ENCODE data around the gene IL22RA2.
"Not testable (repeated sequence)": the region's sequence is repeated elsewhere in the genome, so short reads cannot be mapped to it uniquely, and the experiment has no call there.

Gene IL22RA2

GRCh38 chr6:137173501-137173900, at the start of gene IL22RA2:
TSS of gene IL22RA2 (minus strand) at chr6:137173644. CDS start at chr6:137161749, 11,895 bp downstream.
- DNase-seq (ENCODE audit: low spot score), result no peak

GRCh38 chr6:137222381-137222780, 48.9 kb upstream of the IL22RA2 start:
- DNase-seq (ENCODE audit: low spot score), result peak; percentile 50

- no peak for DNase-seq (ENCODE audit: low spot score)
These were observed 46.3 kb upstream of the IL22RA2 start for GRCh38 chr6:137219664-137220252.

GRCh38 chr6:137218917-137219663, 45.6 kb upstream of the IL22RA2 start, which contains the start of gene IFNGR1:
TSS of gene IFNGR1 (minus strand) at chr6:137219385. CDS start at chr6:137219327, 58 bp downstream.
- DNase-seq (ENCODE audit: low spot score), result peak; percentile 98

DNA sequence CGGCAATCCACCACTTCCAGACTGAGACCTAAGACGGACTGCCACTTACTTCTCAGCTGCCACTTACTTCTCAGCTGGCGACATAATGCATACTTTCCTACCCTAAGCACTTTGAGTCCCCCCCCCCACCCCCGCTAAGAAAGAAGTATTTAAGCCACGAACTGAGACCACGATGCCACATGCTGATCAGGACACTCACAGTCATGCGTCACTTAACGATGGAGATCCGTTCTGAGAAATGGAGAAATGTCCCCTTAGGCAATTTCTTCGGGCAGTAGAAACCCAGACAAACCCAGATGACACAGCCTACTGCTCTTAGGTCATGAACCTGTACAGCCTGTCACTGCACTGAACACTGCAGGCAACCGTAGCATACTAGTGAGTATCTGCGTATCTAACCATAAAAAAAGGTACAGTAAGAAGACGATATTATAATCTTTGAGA, 45.1 kb upstream of the IL22RA2 start:
- DNase-seq (ENCODE audit: low spot score), result peak; percentile 59

DNA sequence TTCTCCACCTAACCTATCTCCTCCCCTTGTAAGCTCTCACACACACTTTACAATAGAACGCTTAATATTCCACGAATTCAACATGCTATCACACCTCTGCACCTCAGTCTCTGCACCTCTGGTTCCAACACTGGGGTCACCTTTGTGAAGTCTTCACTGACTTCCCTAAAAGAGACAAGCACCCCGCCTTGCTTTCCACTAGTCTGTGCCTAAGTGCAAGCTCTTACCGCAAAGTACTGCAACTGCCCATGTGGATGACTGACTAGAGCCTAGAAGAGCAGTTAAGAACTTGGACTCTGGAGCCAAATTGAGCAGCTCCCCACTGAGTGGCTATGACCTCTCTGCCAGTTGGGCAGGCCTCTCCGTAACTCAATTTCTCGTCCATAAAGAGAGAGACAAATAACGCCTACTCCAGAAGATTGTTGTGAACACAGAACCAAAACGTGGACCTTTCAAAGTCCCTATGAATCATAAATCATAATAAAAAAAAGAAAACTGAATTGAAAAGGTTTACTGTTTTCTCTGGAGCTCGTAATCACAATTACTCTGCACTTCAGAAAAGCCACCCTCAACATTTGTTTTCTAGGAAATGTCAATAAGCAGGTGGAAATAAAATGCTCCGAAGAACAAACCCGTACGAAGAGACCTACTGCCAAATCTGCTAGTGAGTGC, 44.5 kb upstream of the IL22RA2 start:
- DNase-seq (ENCODE audit: low spot score), result peak; percentile 49

DNA sequence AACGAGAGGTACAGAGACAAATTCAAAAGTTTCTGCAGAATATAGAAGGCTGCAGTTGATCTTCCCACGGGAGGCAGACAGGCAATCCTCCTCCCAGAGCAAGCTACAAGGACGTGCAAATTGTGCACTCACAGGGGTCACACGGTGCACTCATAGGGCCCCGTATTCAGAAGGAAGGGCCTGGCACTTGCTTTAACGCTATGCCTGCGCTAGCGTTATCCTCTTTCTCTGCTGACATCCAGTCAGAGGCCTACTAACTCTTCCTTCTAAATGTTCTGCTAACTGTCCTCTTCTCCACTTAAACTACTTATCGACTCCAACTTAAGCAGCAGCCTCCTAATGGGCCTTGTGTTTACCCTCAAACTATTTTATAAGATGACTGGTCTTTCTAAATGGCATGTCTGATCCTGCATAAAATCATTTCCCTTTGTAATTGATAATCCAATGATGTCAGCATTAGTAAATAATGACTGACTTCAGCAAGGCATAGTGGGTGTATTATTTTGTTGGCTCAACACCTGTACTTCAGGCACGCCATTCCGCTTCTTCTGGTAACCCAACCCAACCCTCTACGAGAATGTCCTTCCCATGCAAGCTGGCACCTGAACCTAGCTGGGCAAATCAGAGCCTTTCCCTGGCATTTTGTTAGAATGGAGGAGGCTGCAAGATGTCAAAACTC, 43.6 kb upstream of the IL22RA2 start:
- no peak for DNase-seq (ENCODE audit: low spot score)

DNA sequence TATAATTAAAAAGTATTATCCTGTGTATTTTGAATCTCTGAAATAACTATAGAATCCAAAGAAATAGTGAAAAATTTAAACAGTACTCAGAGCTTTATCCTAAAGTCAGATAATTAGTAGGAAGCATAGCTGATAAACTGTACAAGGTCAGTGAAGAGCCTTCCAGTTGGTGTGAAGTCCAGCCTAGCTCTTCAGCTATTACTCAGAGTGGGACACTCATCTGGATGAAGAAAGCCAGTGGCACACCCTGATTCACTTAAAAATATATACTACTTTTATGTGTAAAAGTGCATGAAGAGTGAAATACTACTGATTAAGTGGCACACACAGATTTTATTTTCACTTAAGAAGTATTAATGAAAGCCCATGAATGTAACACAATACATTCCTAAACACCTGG, 42.7 kb upstream of the IL22RA2 start:
- DNase-seq (ENCODE audit: low spot score), result no peak

DNA sequence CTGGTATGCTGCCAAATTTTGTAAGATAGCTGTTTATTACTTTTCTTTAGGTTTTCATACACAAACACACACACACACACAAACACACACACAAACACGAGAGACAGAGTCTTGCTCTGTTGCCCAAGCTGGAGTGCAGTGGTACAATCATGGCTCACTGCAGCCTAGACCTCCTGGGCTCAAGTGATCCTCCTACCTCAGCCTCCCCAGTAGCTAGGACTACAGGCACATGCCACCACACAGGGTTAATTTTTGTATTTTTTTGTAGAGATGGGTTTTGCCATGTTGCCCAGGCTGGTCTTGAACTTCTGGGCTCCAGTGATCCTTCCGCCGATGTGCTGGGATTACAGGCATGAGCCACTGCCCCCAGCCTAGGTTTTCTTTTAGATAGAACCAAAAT, 42.2 kb upstream of the IL22RA2 start:
- DNase-seq (ENCODE audit: low spot score), result not testable (repeated sequence)

DNA sequence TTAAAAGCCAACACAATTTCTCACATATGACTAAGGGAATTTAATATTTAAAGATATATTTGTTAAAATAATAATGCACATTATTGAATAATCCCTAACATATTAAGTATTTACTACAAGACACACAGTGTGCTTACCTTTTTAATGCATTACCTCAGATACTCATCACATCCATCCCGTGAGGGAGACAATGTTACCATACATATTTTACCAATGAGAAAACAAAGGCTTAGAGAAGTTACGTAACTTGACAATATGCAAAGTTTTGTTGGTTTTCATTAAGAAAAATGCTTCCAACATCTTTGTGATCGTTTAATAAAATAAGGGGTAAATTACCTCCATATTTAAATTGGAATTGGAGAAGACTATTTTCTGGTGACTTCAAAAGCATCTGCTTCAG, 41.5 kb upstream of the IL22RA2 start:
- DNase-seq (ENCODE audit: low spot score), result no peak

GRCh38 chr6:137213813-137214212, 40.4 kb upstream of the IL22RA2 start:
- DNase-seq (ENCODE audit: low spot score), result no peak

DNA sequence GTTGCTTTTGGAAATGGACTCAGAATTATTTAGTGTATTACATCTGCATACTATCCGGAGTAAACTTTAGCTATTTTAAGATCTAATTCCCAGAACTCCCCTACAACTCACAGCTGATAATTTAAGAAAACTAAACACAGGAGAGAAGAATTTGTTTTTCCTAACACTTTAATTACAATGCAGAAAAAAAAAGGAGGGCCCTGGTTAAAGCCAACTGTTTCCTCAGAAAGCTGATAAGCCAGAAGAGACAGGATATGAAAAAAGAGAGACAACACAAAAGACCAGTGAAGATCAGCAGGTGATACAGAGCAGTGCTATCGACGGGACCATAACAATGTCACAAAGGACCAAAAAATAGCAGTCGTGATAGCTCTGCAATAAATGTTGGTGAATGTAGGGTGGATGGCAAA, 39.9 kb upstream of the IL22RA2 start:
- no peak for DNase-seq (ENCODE audit: low spot score)

GRCh38 chr6:137211910-137212309, 38.5 kb upstream of the IL22RA2 start:
- DNase-seq (ENCODE audit: low spot score), result no peak

DNA sequence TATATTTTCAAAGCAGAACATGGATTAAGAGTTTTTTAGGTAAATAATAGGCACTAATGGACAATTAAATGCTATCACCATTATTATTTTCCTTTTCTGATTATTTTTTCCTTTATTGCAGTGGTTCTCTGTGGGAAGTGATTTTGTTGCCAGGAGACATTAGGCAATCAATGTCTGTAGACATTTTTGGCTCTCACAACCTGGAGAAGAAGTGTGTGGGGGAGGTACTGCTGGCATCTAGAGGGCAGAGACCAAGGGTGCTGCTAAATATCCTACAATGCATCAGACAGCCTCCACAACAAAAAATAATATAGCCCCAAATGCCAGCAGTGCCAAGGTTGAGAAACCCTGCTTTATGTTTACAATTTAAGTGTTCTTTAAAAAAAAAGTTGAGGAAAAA, 37.5 kb upstream of the IL22RA2 start:
- DNase-seq (ENCODE audit: low spot score), result peak; percentile 48

DNA sequence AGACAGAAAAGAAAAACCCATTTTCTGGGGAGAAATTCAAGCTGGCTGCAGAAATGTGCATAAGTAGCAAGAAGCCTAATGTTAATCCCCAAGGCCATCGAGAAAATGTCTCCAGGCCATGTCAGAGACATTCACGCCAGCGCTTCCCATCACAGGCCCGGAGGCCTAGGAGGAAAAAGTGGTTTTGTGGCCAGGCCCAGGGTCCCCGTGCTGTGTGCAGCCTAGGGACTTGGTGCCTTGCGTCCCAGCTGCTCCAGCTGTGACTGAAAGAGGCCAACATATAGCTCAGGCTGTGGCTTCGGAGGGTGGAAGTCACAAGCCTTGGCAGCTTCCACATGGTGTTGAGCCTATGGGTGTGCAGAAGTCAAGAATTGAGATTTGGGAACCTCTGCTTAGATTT, 34.8 kb upstream of the IL22RA2 start:
- no peak for DNase-seq (ENCODE audit: low spot score)

DNA sequence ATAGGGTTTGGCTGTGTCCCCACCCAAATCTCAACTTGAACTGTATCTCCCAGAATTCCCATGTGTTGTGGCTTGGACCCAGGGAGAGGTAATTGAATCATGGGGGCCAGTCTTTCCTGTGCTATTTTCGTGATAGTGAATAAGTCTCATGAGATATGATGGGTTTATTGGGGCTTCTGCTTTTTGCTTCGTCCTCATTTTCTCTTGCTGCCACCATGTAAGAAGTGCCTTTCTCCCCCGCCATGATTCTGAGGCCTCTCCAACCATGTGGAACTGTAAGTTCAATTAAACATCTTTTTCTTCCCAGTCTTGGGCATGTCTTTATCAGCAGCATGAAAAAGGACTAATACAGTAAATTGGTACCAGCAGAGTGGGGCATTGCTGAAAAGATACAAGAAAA, 34.0 kb upstream of the IL22RA2 start:
- not testable (repeated sequence) for DNase-seq (ENCODE audit: low spot score)

DNA sequence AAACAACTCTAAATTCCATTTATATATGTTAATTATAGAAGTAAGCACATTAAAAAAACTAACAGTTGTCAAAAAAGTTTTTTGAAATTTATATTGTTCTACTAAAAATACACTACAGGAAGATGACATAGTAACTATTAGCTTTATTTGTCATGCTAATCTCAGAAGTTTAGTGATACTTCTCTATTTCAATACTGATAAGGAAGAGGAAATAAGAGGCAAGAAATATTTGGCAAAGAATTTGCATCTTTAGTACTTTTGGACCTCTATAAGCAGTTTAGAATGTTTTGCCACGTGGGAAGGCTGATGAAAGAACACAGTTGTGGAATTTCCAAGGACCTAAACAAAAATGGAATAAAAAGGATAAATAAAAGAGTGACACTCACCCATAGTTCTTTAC, 33.1 kb upstream of the IL22RA2 start:
- no peak for DNase-seq (ENCODE audit: low spot score)

DNA sequence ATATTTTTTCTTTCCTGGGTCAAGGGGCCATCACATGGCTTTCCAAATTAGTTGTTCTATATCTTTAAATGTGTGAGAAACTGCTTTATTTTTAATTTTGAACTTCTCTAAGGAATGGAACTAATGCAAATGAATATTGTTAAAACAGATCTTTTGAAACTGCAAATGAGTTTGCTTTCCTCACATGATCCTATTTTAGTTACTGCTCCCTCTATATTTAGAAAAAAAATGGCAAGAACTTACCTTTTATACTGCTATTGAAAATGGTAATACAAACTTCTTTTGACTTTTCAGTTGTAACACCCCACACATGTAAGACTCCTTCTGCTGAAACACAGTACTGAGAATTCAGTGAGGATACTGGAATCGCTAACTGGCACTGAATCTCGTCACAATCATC, 29.8 kb upstream of the IL22RA2 start:
- no peak for DNase-seq (ENCODE audit: low spot score)

DNA sequence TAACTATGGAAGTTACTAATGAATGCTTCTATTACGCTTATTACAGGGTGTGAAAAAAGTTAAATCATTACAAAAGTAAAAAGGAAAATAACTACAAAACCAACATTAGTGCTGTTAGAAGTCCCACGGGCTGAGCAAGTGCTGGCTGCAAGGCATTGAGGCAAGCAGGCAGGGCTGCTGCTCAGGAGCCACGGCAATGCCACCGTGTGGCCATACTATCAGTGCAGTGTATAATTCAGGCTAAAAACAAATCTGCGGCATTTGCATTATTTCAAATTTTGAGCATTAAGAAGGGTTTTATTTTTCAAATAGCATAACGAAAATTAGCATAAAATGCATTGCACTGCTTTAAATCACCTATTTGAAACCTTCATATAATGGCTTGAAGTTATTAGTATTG, 28.6 kb upstream of the IL22RA2 start:
- DNase-seq (ENCODE audit: low spot score), result peak; percentile 81

GRCh38 chr6:137201006-137201405, 27.6 kb upstream of the IL22RA2 start:
- DNase-seq (ENCODE audit: low spot score), result no peak

DNA sequence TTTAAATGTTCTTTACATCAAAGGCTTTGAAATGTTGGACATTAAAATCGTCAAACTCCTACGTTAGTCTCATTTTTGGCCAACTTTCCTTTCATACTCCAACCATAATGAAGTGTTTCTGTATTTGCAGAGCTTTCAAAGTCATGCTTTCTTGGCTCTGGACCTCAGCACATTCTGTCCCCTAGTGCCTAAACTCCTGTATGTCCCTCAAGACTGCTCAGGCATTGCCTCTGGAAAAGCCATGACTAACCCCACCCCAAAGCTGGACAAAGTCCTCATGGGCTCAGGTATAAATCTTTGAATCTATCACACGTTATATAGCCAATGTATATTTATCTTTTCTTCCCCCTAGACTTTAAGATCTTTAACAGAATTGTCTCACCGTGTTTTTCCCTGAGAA, 26.8 kb upstream of the IL22RA2 start:
- DNase-seq (ENCODE audit: low spot score), result no peak

Data from Ammon's horn (tissue), 1 donor.